HepG2 (cell line): ENCODE results near the gene SCMH1. TPM values are rescaled to one million over a fixed set of nuclear protein-coding genes. Genes with fewer than 3 reads are reported as not detected.

ENCODE experiments used
- ATAC-seq: fragments of 200-7000 bp; cut with Tn5 transposase; 3 replicates; pipeline ENCODE4 v1.9.1; 2020; ENCODE audit warnings: mild to moderate bottlenecking, moderate library complexity
- BruUV-seq: library from RNA; stranded (reverse); fragments of 400-500 nt; replicated peaks from 2 replicates; lab custom pipeline; 2021; lab: Mats Ljungman, UMichigan
- CTCF ChIA-PET: fragments of 300-600 bp; formaldehyde crosslinking; extraction: SDS; loops from one replicate; lab custom pipeline; 2021; ENCODE audit warnings: low total read pairs, inconsistent platforms, low intra/inter-chr PET ratio; lab: Yijun Ruan, JAX
- POLR2A ChIA-PET: fragments of 350-600 bp; sonication (Branson Sonifier 250); formaldehyde crosslinking; loops from one replicate; lab custom pipeline; 2020; ENCODE audit warnings: antibody characterized with exemption, inconsistent platforms; lab: Yijun Ruan, JAX
- DNase-seq: peaks from one replicate; pipeline ENCODE4 v3.0.0-alpha.2; 2015; ENCODE audit warnings: low spot score
- FAIRE-seq: peaks from 3 replicates; lab custom pipeline; 2011; peaks lifted over from hg19 to GRCh38; lab: Jason Lieb, UNC
- H2AFZ ChIP-seq: one replicate; pipeline ENCODE4 v1.6.1; 2011; ENCODE audit warnings: low read length, inconsistent platforms
- H3K27ac ChIP-seq: fragments of 300-600 bp; 3 replicates; pipeline ENCODE4 v1.8.0; 2011; ENCODE audit warnings: mixed run types, mild to moderate bottlenecking, mixed read lengths, low read length, inconsistent platforms; ENCODE audit not compliant: insufficient read depth; ENCODE audit errors: extremely low read length
- H3K27me3 ChIP-seq, 2 experiments: fragments of 200-600 bp in 1 of 2; 2 replicates in 1 of 2; 3 replicates in 1 of 2; pipeline versions ENCODE4 v1.6.0 to v1.8.0; 2011; ENCODE audit warnings: low read length in 2 of 2, mild to moderate bottlenecking in 2 of 2, moderate library complexity in 2 of 2, inconsistent platforms in 1 of 2; ENCODE audit not compliant: insufficient read depth in 2 of 2, control insufficient read depth in 1 of 2
- H3K36me3 ChIP-seq, 2 experiments: fragments of 200-600 bp in 1 of 2; replicated peaks in 1 of 2; 2 replicates in 1 of 2; 3 replicates in 1 of 2; pipeline versions ENCODE4 v1.5.1 to v1.8.0; 2011; ENCODE audit warnings: low read length in 2 of 2, inconsistent platforms in 1 of 2; ENCODE audit not compliant: insufficient read depth in 2 of 2, control insufficient read depth in 1 of 2
- H3K4me1 ChIP-seq: 2 replicates; pipeline ENCODE4 v1.5.1; 2012; ENCODE audit warnings: low read length, inconsistent platforms; ENCODE audit not compliant: insufficient read depth
- H3K4me2 ChIP-seq: 2 replicates; pipeline ENCODE4 v1.6.0; 2011; ENCODE audit warnings: low read depth, low read length, inconsistent platforms
- H3K4me3 ChIP-seq, 3 experiments: fragments of 200-600 bp in 1 of 3; sonication (generic), shearing (Covaris generic) in 1 of 3; replicated peaks in 1 of 3; 2 replicates each; pipeline ENCODE4 v1.5.1; 2011 to 2016; ENCODE audit warnings: low read length in 3 of 3, inconsistent platforms in 2 of 3, low read depth in 2 of 3, mild to moderate bottlenecking in 2 of 3, control low read depth in 1 of 3, mixed read lengths in 1 of 3; ENCODE audit not compliant: insufficient read depth in 1 of 3
- H3K79me2 ChIP-seq: one replicate; pipeline ENCODE4 v1.6.1; 2011; ENCODE audit warnings: low read length, inconsistent platforms; ENCODE audit not compliant: insufficient read depth
- H3K9ac ChIP-seq: 2 replicates; pipeline ENCODE4 v1.6.0; 2011; ENCODE audit warnings: mild to moderate bottlenecking, low read depth, low read length, inconsistent platforms; ENCODE audit not compliant: insufficient read depth
- H3K9me3 ChIP-seq: 2 replicates; pipeline ENCODE4 v1.5.1; 2012; ENCODE audit warnings: mild to moderate bottlenecking, low read length
- H4K20me1 ChIP-seq: 2 replicates; pipeline ENCODE4 v1.6.0; 2011; ENCODE audit warnings: inconsistent platforms, mild to moderate bottlenecking, low read length, moderate library complexity; ENCODE audit not compliant: insufficient read depth
- BORCS8-MEF2B ChIP-seq: sonication (generic); formaldehyde crosslinking; IDR thresholded peaks from 2 replicates; pipeline ENCODE4 v1.8.0; 2022; ENCODE audit warnings: mild to moderate bottlenecking, missing genetic modification reagents
- ESRRA ChIP-seq: sonication (generic); formaldehyde crosslinking; IDR thresholded peaks from 2 replicates; pipeline ENCODE4 v1.5.1; 2020; ENCODE audit warnings: mild to moderate bottlenecking, low read depth, missing genetic modification reagents
- KDM3A ChIP-seq: IDR thresholded peaks from 2 replicates; pipeline ENCODE4 v1.6.1; 2018; ENCODE audit warnings: low read depth, missing compliant biosample characterization
- NR2C2 ChIP-seq: sonication (generic); formaldehyde crosslinking; IDR thresholded peaks from 2 replicates; pipeline ENCODE4 v1.4.0; 2020; ENCODE audit warnings: missing genetic modification reagents, mild to moderate bottlenecking, moderate library complexity, borderline replicate concordance
- PAX8 ChIP-seq: sonication (generic); formaldehyde crosslinking; IDR thresholded peaks from 2 replicates; pipeline ENCODE4 v1.8.0; 2022; ENCODE audit warnings: mild to moderate bottlenecking, missing genetic modification reagents, borderline replicate concordance
- PHF21A ChIP-seq: sonication (generic); formaldehyde crosslinking; IDR thresholded peaks from 2 replicates; pipeline ENCODE4 v1.5.0; 2020; ENCODE audit warnings: mild to moderate bottlenecking, missing genetic modification reagents
- SKI ChIP-seq: fragments of 450-650 bp; IDR thresholded peaks from one replicate; pipeline ENCODE4 v1.6.1; 2018; ENCODE audit warnings: mild to moderate bottlenecking; ENCODE audit not compliant: partially characterized antibody
- TERF1 ChIP-seq: sonication (generic); formaldehyde crosslinking; IDR thresholded peaks from 2 replicates; pipeline ENCODE4 v1.8.0; 2022; ENCODE audit warnings: mild to moderate bottlenecking, missing genetic modification reagents, moderate library complexity
- ZBTB25 ChIP-seq: IDR thresholded peaks from 2 replicates; pipeline ENCODE4 v1.6.1; 2018; ENCODE audit warnings: missing genetic modification reagents
- ZMYM4 ChIP-seq: sonication (generic); formaldehyde crosslinking; IDR thresholded peaks from 2 replicates; pipeline ENCODE4 v1.8.1; 2023; ENCODE audit warnings: mild to moderate bottlenecking, missing genetic modification reagents
- ZNF253 ChIP-seq: sonication (generic); formaldehyde crosslinking; IDR thresholded peaks from 2 replicates; pipeline ENCODE4 v1.8.0; 2022; ENCODE audit warnings: mild to moderate bottlenecking, missing genetic modification reagents, borderline replicate concordance
- ZNF678 ChIP-seq: sonication (generic); formaldehyde crosslinking; IDR thresholded peaks from 2 replicates; pipeline ENCODE4 v1.4.0; 2020; ENCODE audit warnings: mild to moderate bottlenecking, missing genetic modification reagents
- ZNF761 ChIP-seq: sonication (generic); formaldehyde crosslinking; conservative IDR thresholded peaks from 2 replicates; pipeline ENCODE4 v1.4.0; 2020; ENCODE audit warnings: mild to moderate bottlenecking, missing genetic modification reagents
- ZZZ3 ChIP-seq: sonication (generic); formaldehyde crosslinking; IDR thresholded peaks from 2 replicates; pipeline ENCODE4 v1.4.0; 2020; ENCODE audit warnings: missing genetic modification reagents, mild to moderate bottlenecking, borderline replicate concordance
- WGBS: methylation state at CpG from one replicate; pipeline ENCODE4 v1.1.6; 2017; ENCODE audit warnings: low lambda C conversion rate; 5-methylcytosine and 5-hydroxymethylcytosine counted together
- in situ Hi-C: cut with HindIII; loops from 2 replicates; pipeline ENCODE4 v1.10.0; 2017; ENCODE audit warnings: low pct_unique_long_range_greater_than_20kb; ENCODE audit not compliant: extremely low pct_ligation_motif_present
- intact Hi-C: fragments of 100-400 bp; cut with micrococcal nuclease; formaldehyde crosslinking; loops from one replicate; pipeline ENCODE4 v1.10.0; 2022; ENCODE audit not compliant: unreplicated experiment
- polyA plus RNA-seq, 8 experiments: library from polyadenylated mRNA; depleted of rRNA in 3 of 8; stranded (reverse) in 7 of 8; unstranded in 1 of 8; fragments of >200 nt; fragmentation: Illumina TruSeq in 4 of 8; extraction: Trizol in 4 of 8; gene quantifications; 2 replicates each; pipeline versions ENCODE4 v1.2.1 to v1.2.3, GENCODE V29; 2011 to 2016; ENCODE audit warnings: low read depth in 4 of 8, missing spikeins in 1 of 8, mixed read lengths in 1 of 8; ENCODE audit not compliant: insufficient read depth in 1 of 8
- total RNA-seq, 5 experiments: library from RNA; depleted of rRNA; stranded (reverse); fragments of >200 nt; fragmentation: Illumina TruSeq; extraction: Trizol; gene quantifications; 2 replicates each; pipeline ENCODE4 v1.2.3, GENCODE V29; 2016; ENCODE audit warnings: low read depth in 1 of 5

The SCMH1 gene
- total and polyA plus RNA-seq, 2 of the 13 experiments (the other 11 are each of a cell fraction or from before 2014, with no cell fraction given): 41.8 to 52.6 TPM

DNA sequence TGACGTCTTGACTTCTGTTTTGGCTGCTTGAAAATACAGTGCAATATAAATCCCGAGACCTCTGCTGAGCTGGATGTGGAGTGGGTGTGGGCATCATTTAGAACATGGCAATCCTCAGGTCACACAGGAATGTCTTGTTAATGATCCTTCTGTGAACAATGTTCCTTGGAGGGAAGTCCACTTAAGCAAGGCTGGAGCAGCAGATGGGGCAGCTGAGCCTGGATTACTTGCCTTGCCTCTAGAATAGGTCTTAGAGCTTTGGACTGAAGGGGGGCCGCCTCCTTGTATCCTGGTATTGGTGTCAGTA lies 926 bp upstream of the SCMH1 start:
- Histone ChIP-seq H3K27ac (no peak overlapping the region), H4K20me1 (peaks cover 16% of the 10 kb centered on the region), H3K27me3 (no peaks in the 10 kb centered on the region), H2AFZ (no peak overlapping the region), H3K4me2 (peak overlapping the region; percentile 91), H3K9ac (no peak overlapping the region), H3K36me3 (no peaks in the 10 kb centered on the region), H3K4me1 (peaks cover 75% of the 10 kb centered on the region), H3K79me2 (peaks cover 15% of the 10 kb centered on the region), H3K9me3 (no peaks in the 10 kb centered on the region), H3K4me3 (peak overlapping the region in 1 of 3 experiments; percentile 78; a peak in 4 of 6 replicates)
- in situ Hi-C loops (no loop called here), intact Hi-C loops (loop anchor here (10.0 kb wide), 1 partner anchor 88 kb away; no protein-coding TSS in a partner anchor)
- TF ChIP-seq KDM3A: no peak
- TF ChIP-seq ZNF761 (CRISPR knock-in tag): 0 out of 2 replicates have a peak, but pooled peaks have one; percentile 8
- 0 out of 2 replicates have a peak, but pooled peaks have one; percentile 7 for TF ChIP-seq ZMYM4 (CRISPR knock-in tag)
- 0 out of 2 replicates have a peak, but pooled peaks have one; percentile 6 for TF ChIP-seq BORCS8-MEF2B (CRISPR knock-in tag)
- no TSS peak for BruUV-seq
- CTCF ChIA-PET: no interaction called here
- POLR2A ChIA-PET: interaction anchor here (2.5 kb wide), 1 partner anchor 91 kb away, joined by 16 read pairs; no protein-coding TSS in a partner anchor
- ATAC-seq (no peak), DNase-seq (no peak), FAIRE-seq (no peak)
- WGBS: 97% methylated on average over 3 of the region's 3 CpGs

- ChIA-PET POLR2A (interaction anchor here (0.7 to 2.5 kb wide), 4 partner anchors 11 to 256 kb away, joined by 3 to 16 read pairs (median 4); no protein-coding TSS in a partner anchor), CTCF (no interaction called here)
- BruUV-seq: TSS peak; percentile 47
- Histone ChIP-seq H3K27me3 (no peaks in the 10 kb centered on the region), H3K4me2 (peak overlapping the region; percentile 91), H2AFZ (no peak overlapping the region), H3K4me3 (peak overlapping the region; percentile 52 to 78 (median 70)), H3K9ac (peak overlapping the region; percentile 82), H3K36me3 (no peaks in the 10 kb centered on the region), H3K4me1 (peaks cover 80% of the 10 kb centered on the region), H3K27ac (peak overlapping the region; percentile 72), H4K20me1 (peaks cover 21% of the 10 kb centered on the region), H3K79me2 (peaks cover 20% of the 10 kb centered on the region), H3K9me3 (no peaks in the 10 kb centered on the region)
- 61% methylated on average over 8 of the region's 51 CpGs for WGBS
- in situ Hi-C loops (no loop called here), intact Hi-C loops (loop anchor here (10.0 kb wide), 1 partner anchor 88 kb away; no protein-coding TSS in a partner anchor)
- ATAC-seq (peak; percentile 5; the same call in 2 of the 3 replicates), DNase-seq (no peak), FAIRE-seq (no peak)
- TF ChIP-seq SKI (no peak), NR2C2 (0 out of 2 replicates have a peak, but pooled peaks have one; percentile 8), PHF21A (CRISPR knock-in tag) (no peak), ZNF253 (CRISPR knock-in tag) (0 out of 2 replicates have a peak, but pooled peaks have one; percentile 35), TERF1 (no peak), ZNF678 (0 out of 2 replicates have a peak, but pooled peaks have one; percentile 31), ZBTB25 (no peak), ZZZ3 (CRISPR knock-in tag) (0 out of 2 replicates have a peak, but pooled peaks have one; percentile 32), ESRRA (peak; percentile 17; the same call in 1 of the 2 replicates), PAX8 (CRISPR knock-in tag) (0 out of 2 replicates have a peak, but pooled peaks have one; percentile 22)
Observed at GRCh38 chr1:41242342-41243078, 404 bp upstream of the SCMH1 start.
